ENCODE measurements around the gene TNFAIP8L3. TPM values are rescaled to one million over a fixed set of nuclear protein-coding genes. Genes with fewer than 3 reads are reported as not detected.
"Not testable (repeated sequence)": the region's sequence is repeated elsewhere in the genome, so short reads cannot be mapped to it uniquely, and the experiment has no call there.

Gene TNFAIP8L3
- 0.27 TPM in 1 of 2 replicates, not detected in the other for total RNA-seq
- long read RNA-seq = 0 reads

GRCh38 chr15:51094606-51095569 is at the start of gene TNFAIP8L3:
TNFAIP8L3 (minus strand) TSS chr15:51094906; CDS start chr15:51094595, 311 bp downstream.
- TF ChIP-seq, protein P1, sequence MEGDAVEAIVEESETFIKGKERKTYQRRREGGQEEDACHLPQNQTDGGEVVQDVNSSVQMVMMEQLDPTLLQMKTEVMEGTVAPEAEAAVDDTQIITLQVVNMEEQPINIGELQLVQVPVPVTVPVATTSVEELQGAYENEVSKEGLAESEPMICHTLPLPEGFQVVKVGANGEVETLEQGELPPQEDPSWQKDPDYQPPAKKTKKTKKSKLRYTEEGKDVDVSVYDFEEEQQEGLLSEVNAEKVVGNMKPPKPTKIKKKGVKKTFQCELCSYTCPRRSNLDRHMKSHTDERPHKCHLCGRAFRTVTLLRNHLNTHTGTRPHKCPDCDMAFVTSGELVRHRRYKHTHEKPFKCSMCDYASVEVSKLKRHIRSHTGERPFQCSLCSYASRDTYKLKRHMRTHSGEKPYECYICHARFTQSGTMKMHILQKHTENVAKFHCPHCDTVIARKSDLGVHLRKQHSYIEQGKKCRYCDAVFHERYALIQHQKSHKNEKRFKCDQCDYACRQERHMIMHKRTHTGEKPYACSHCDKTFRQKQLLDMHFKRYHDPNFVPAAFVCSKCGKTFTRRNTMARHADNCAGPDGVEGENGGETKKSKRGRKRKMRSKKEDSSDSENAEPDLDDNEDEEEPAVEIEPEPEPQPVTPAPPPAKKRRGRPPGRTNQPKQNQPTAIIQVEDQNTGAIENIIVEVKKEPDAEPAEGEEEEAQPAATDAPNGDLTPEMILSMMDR (IDR thresholded peaks at IDR 0.05; ENCODE audit: unreplicated experiment) = no peak
- no peaks in the 10 kb centered on the region for H3K9me3 Mint-ChIP-seq (ENCODE audit: low read depth)
- peaks cover 15% of the 10 kb centered on the region for H3K4me1 Mint-ChIP-seq (ENCODE audit: low read depth)
- no peaks in the 10 kb centered on the region for H3K36me3 Mint-ChIP-seq (ENCODE audit: insufficient read depth)
- H3K27ac Mint-ChIP-seq = peak within 1 kb of the TSS; percentile 49
- peaks cover 82% of the 10 kb centered on the region for H3K27me3 Mint-ChIP-seq
- peak within 1 kb of the TSS; percentile 71 for H3K4me3 Mint-ChIP-seq (ENCODE audit: low read depth)
- DNase-seq (ENCODE audit: low spot score, unreplicated experiment) = no peak

GRCh38 chr15:51144021-51144532 is 49.4 kb upstream of the TNFAIP8L3 start:
- H3K27ac Mint-ChIP-seq = no peak overlapping the region
- DNase-seq (ENCODE audit: low spot score, unreplicated experiment) = no peak
- peaks cover 3% of the 10 kb centered on the region for H3K27me3 Mint-ChIP-seq
- H3K36me3 Mint-ChIP-seq (ENCODE audit: insufficient read depth) = no peaks in the 10 kb centered on the region
- H3K9me3 Mint-ChIP-seq (ENCODE audit: low read depth) = no peaks in the 10 kb centered on the region
- no peaks in the 10 kb centered on the region for H3K4me1 Mint-ChIP-seq (ENCODE audit: low read depth)
- no peak overlapping the region for H3K4me3 Mint-ChIP-seq (ENCODE audit: low read depth)
- TF ChIP-seq, protein P1 (IDR thresholded peaks at IDR 0.05; ENCODE audit: unreplicated experiment) = no peak

DNA sequence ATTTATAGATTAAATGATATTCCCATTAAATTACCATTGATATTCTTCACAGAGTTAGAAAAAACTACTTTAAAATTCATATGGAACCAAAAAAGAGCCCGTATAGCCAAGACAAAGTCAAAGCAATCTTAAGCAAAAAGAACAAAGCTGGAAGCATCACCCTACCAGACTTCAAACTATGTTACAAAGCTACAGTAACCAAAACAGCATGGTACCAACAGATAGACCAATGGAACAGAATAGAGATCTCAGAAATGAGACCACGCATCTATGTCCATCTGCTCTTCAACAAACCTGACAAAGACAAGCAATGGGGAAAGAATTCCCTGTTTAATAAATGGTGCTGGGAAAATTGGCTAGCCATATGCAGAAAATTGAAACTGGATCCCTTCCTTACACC is 45.6 kb upstream of the TNFAIP8L3 start:
- H3K4me3 Mint-ChIP-seq (ENCODE audit: low read depth); H3K36me3 Mint-ChIP-seq (ENCODE audit: insufficient read depth); H3K27me3 Mint-ChIP-seq; H3K27ac Mint-ChIP-seq; H3K9me3 Mint-ChIP-seq (ENCODE audit: low read depth); DNase-seq (ENCODE audit: low spot score, unreplicated experiment); H3K4me1 Mint-ChIP-seq (ENCODE audit: low read depth): not testable (repeated sequence)

- TF ChIP-seq, protein P1 (IDR thresholded peaks at IDR 0.05; ENCODE audit: unreplicated experiment) = no peak
- H3K9me3 Mint-ChIP-seq (ENCODE audit: low read depth) = no peaks in the 10 kb centered on the region
- H3K27ac Mint-ChIP-seq = no peak overlapping the region
- H3K36me3 Mint-ChIP-seq (ENCODE audit: insufficient read depth) = no peaks in the 10 kb centered on the region
- DNase-seq (ENCODE audit: low spot score, unreplicated experiment) = no peak
- no peaks in the 10 kb centered on the region for H3K4me1 Mint-ChIP-seq (ENCODE audit: low read depth)
- H3K27me3 Mint-ChIP-seq = peaks cover 5% of the 10 kb centered on the region
- H3K4me3 Mint-ChIP-seq (ENCODE audit: low read depth) = no peak overlapping the region
Observed at GRCh38 chr15:51139091-51139490, 44.4 kb upstream of the TNFAIP8L3 start.

GRCh38 chr15:51137880-51138430 is 43.2 kb upstream of the TNFAIP8L3 start:
- Mint-ChIP-seq H3K9me3 (ENCODE audit: low read depth) (no peaks in the 10 kb centered on the region), H3K4me1 (ENCODE audit: low read depth) (no peaks in the 10 kb centered on the region), H3K4me3 (ENCODE audit: low read depth) (no peak overlapping the region), H3K27ac (no peak overlapping the region), H3K36me3 (ENCODE audit: insufficient read depth) (no peaks in the 10 kb centered on the region), H3K27me3 (peaks cover 3% of the 10 kb centered on the region)
- TF ChIP-seq, protein P1 (IDR thresholded peaks at IDR 0.05; ENCODE audit: unreplicated experiment) = no peak
- DNase-seq (ENCODE audit: low spot score, unreplicated experiment) = no peak
